SK-N-SH (cell line): Measurements from ENCODE around the gene RIC8B. TPM values are rescaled to one million over a fixed set of nuclear protein-coding genes. Genes with fewer than 3 reads are reported as not detected.

Source experiments
- CTCF ChIA-PET: fragments of 300-600, 350-600 bp; formaldehyde crosslinking; extraction: SDS; loops from one replicate; lab custom pipeline; 2021; lab: Yijun Ruan, JAX
- POLR2A ChIA-PET: fragments of 350-600 bp; sonication (Branson Sonifier 250); formaldehyde crosslinking; extraction: SDS; loops from one replicate; lab custom pipeline; 2020; ENCODE audit warnings: antibody characterized with exemption, inconsistent platforms; lab: Yijun Ruan, JAX
- DNase-seq: peaks from one replicate; pipeline ENCODE4 v3.0.0; 2012
- H2AFZ ChIP-seq: fragments of 200-600 bp; sonication (generic); 2 replicates; pipeline ENCODE4 v1.8.1; 2016; ENCODE audit warnings: antibody characterized with exemption, mild to moderate bottlenecking, low read depth
- H3F3A ChIP-seq: fragments of 200-600 bp; sonication (generic); replicated peaks from 2 replicates; pipeline ENCODE3; 2016; ENCODE audit warnings: antibody characterized with exemption, mild to moderate bottlenecking; ENCODE audit not compliant: insufficient read depth
- H3K27ac ChIP-seq, 2 experiments: fragments of 200-500 bp in 1 of 2; fragments of 200-600 bp in 1 of 2; sonication (Bioruptor generic) in 1 of 2; sonication (generic), shearing (Covaris generic) in 1 of 2; 2 replicates each; pipeline versions ENCODE4 v1.5.1 to v1.6.1; 2014 to 2016; ENCODE audit warnings: low read depth in 2 of 2, inconsistent platforms in 1 of 2, low read length in 1 of 2, mild to moderate bottlenecking in 1 of 2, mixed read lengths in 1 of 2
- H3K27me3 ChIP-seq: fragments of 200-600 bp; sonication (generic), shearing (Covaris generic); 2 replicates; pipeline ENCODE4 v1.6.1; 2016; ENCODE audit warnings: mixed run types; ENCODE audit not compliant: insufficient read depth
- H3K36me3 ChIP-seq, 2 experiments: fragments of 200-500 bp in 1 of 2; fragments of 200-600 bp in 1 of 2; sonication (Bioruptor generic) in 1 of 2; sonication (generic) in 1 of 2; replicated peaks in 1 of 2; 2 replicates each; pipeline versions ENCODE3 to v1.5.1; 2014 to 2016; ENCODE audit warnings: low read length in 1 of 2, mild to moderate bottlenecking in 1 of 2; ENCODE audit not compliant: insufficient read depth in 2 of 2, control insufficient read depth in 1 of 2
- H3K4me1 ChIP-seq, 2 experiments: fragments of 200-500 bp in 1 of 2; fragments of 200-600 bp in 1 of 2; sonication (Bioruptor generic) in 1 of 2; sonication (generic), shearing (Covaris generic) in 1 of 2; 2 replicates each; pipeline versions ENCODE4 v1.5.1 to v1.6.1; 2014 to 2016; ENCODE audit warnings: low read depth in 1 of 2, low read length in 1 of 2, mixed run types in 1 of 2; ENCODE audit not compliant: insufficient read depth in 2 of 2, control insufficient read depth in 1 of 2
- H3K4me2 ChIP-seq: fragments of 200-600 bp; sonication (generic), shearing (Covaris generic); 2 replicates; pipeline ENCODE4 v1.6.1; 2017; ENCODE audit warnings: mixed run types
- H3K4me3 ChIP-seq, 2 experiments: fragments of 200-500 bp in 1 of 2; fragments of 200-600 bp in 1 of 2; sonication (Bioruptor generic) in 1 of 2; sonication (generic), shearing (Covaris generic) in 1 of 2; 2 replicates each; pipeline versions ENCODE4 v1.5.1 to v1.8.1; 2014 to 2016; ENCODE audit warnings: low read depth in 2 of 2, inconsistent platforms in 1 of 2, low read length in 1 of 2, mild to moderate bottlenecking in 1 of 2, mixed read lengths in 1 of 2, moderate library complexity in 1 of 2
- H3K79me2 ChIP-seq: fragments of 200-600 bp; sonication (generic); 2 replicates; pipeline ENCODE4 v1.8.1; 2017; ENCODE audit warnings: mild to moderate bottlenecking; ENCODE audit not compliant: insufficient read depth
- H3K9ac ChIP-seq: fragments of 200-600 bp; sonication (generic); 2 replicates; pipeline ENCODE4 v1.6.1; 2017; ENCODE audit warnings: mixed run types
- H3K9me2 ChIP-seq: fragments of 200-600 bp; sonication (generic); 2 replicates; pipeline ENCODE4 v1.6.1; 2017; ENCODE audit warnings: mixed run types
- H3K9me3 ChIP-seq: fragments of 200-600 bp; sonication (generic); 2 replicates; pipeline ENCODE4 v1.6.1; 2017; ENCODE audit warnings: mixed run types, mild to moderate bottlenecking, moderate library complexity
- H4K20me1 ChIP-seq: fragments of 200-600 bp; sonication (generic); 2 replicates; pipeline ENCODE4 v1.6.1; 2017; ENCODE audit warnings: mild to moderate bottlenecking, mixed run types; ENCODE audit not compliant: insufficient read depth
- CHD2 ChIP-seq: fragments of 150-350 bp; IDR thresholded peaks from 2 replicates; pipeline ENCODE4 v1.6.1; 2018; ENCODE audit warnings: low read length; ENCODE audit not compliant: partially characterized antibody
- CTCF ChIP-seq: fragments of 200-600 bp; sonication (generic); IDR thresholded peaks from 2 replicates; pipeline ENCODE4 v1.6.1; 2017; ENCODE audit warnings: antibody characterized with exemption, mild to moderate bottlenecking, moderate library complexity
- GABPA ChIP-seq: IDR thresholded peaks from 2 replicates; pipeline ENCODE4 v1.4.0; 2012; ENCODE audit warnings: low read depth, mild to moderate bottlenecking
- MAX ChIP-seq: IDR thresholded peaks from 2 replicates; pipeline ENCODE4 v1.4.0; 2012; ENCODE audit warnings: low read depth
- MEF2A ChIP-seq: IDR thresholded peaks from 2 replicates; pipeline ENCODE4 v1.4.0; 2012; ENCODE audit warnings: low read depth, borderline replicate concordance
- PBX3 ChIP-seq: IDR thresholded peaks from 2 replicates; pipeline ENCODE4; 2012
- POLR2AphosphoS5 ChIP-seq: IDR thresholded peaks from 2 replicates; pipeline ENCODE4 v1.6.1; 2012; ENCODE audit warnings: low read depth, low read length
- RCOR1 ChIP-seq: fragments of 150-350 bp; IDR thresholded peaks from 2 replicates; pipeline ENCODE4 v1.6.1; 2017; ENCODE audit warnings: antibody characterized with exemption, low read length
- REST ChIP-seq: IDR thresholded peaks from 2 replicates; pipeline ENCODE4 v1.6.1; 2012; ENCODE audit warnings: mild to moderate bottlenecking, low read depth, low read length, moderate library complexity
- TCF12 ChIP-seq: IDR thresholded peaks from 2 replicates; pipeline ENCODE4 v1.4.0; 2012
- USF1 ChIP-seq: IDR thresholded peaks from 2 replicates; pipeline ENCODE4 v1.4.0; 2012; ENCODE audit warnings: low read depth, borderline replicate concordance
- WGBS: methylation state at CpG from one replicate; pipeline ENCODE4 v1.1.6; 2017; ENCODE audit warnings: low lambda C conversion rate; 5-methylcytosine and 5-hydroxymethylcytosine counted together
- polyA plus RNA-seq, 3 experiments: library from polyadenylated mRNA; depleted of rRNA; stranded (reverse); fragments of >200 nt; gene quantifications; 2 replicates each; pipeline ENCODE4 v1.2.3, GENCODE V29; 2012

The RIC8B gene
- polyA plus RNA-seq, 1 of the 3 experiments (the other 2 are of a cell fraction), result 6.2 TPM

GRCh38 chr12:106885541-106886249, 111.2 kb downstream of the RIC8B start:
- H4K20me1 ChIP-seq, result no peaks in the 10 kb centered on the region
- ChIA-PET CTCF (interaction anchor here (0.8 to 2.1 kb wide), 4 partner anchors 8 to 44 kb away, joined by 3 to 4 read pairs (median 3); no protein-coding TSS in a partner anchor), POLR2A (no interaction called here)
- WGBS, result 98% methylated on average over 4 of the region's 4 CpGs
- H2AFZ ChIP-seq, result no peak overlapping the region
- TF ChIP-seq RCOR1 (no peak), PBX3 (no peak), REST (no peak), MAX (no peak), MEF2A (no peak), USF1 (no peak), CTCF (no peak), GABPA (no peak), TCF12 (no peak), CHD2 (no peak), POLR2AphosphoS5 (no peak)
- no peak for DNase-seq
- no peaks in the 10 kb centered on the region for H3K9me3 ChIP-seq
- H3K9me2 ChIP-seq, result no peaks in the 10 kb centered on the region
- H3K27ac ChIP-seq, result no peak overlapping the region
- H3K4me3 ChIP-seq, result no peak overlapping the region
- no peaks in the 10 kb centered on the region for H3K79me2 ChIP-seq
- no peak overlapping the region for H3K9ac ChIP-seq
- H3F3A ChIP-seq, result peaks cover 7% of the 10 kb centered on the region
- no peaks in the 10 kb centered on the region for H3K27me3 ChIP-seq
- H3K4me2 ChIP-seq, result no peak overlapping the region
- H3K36me3 ChIP-seq, result peaks cover 39 to 82% of the 10 kb centered on the region in 2 experiments
- H3K4me1 ChIP-seq, result no peaks in the 10 kb centered on the region
